HEK293 (cell line): ENCODE measurements around the gene SLC16A7.
A peak's percentile ranks its signal among the peaks of the same experiment; 100 is the strongest.

Experiments used
- CTCF ChIA-PET: fragments of 350-600 bp; formaldehyde crosslinking; extraction: SDS; loops from one replicate; lab custom pipeline; 2021; ENCODE audit warnings: antibody characterized with exemption; lab: Yijun Ruan, JAX
- POLR2A ChIA-PET: fragments of 300-600 bp; formaldehyde crosslinking; extraction: SDS; loops from one replicate; lab custom pipeline; 2020; ENCODE audit warnings: antibody characterized with exemption, inconsistent platforms; lab: Yijun Ruan, JAX
- H3K27ac ChIP-seq: fragments of 200-500 bp; sonication (Bioruptor generic); 2 replicates; pipeline ENCODE4 v1.5.1; 2014; ENCODE audit warnings: low read depth, low read length, control low read depth, inconsistent platforms; ENCODE audit errors: extremely low read depth
- H3K36me3 ChIP-seq, 2 experiments: fragments of 200-500 bp in 1 of 2; sonication (Bioruptor generic) in 1 of 2; 1 replicate in 1 of 2; 2 replicates in 1 of 2; pipeline ENCODE4 v1.5.1; 2014 to 2017; ENCODE audit warnings: inconsistent platforms in 2 of 2, low read length in 2 of 2; ENCODE audit not compliant: control insufficient read depth in 2 of 2, insufficient read depth in 1 of 2
- H3K4me1 ChIP-seq: fragments of 200-500 bp; sonication (Bioruptor generic); 2 replicates; pipeline ENCODE4 v1.5.1; 2014; ENCODE audit warnings: mild to moderate bottlenecking, low read length, inconsistent platforms; ENCODE audit not compliant: control insufficient read depth, insufficient read depth
- H3K4me3 ChIP-seq: 2 replicates; pipeline ENCODE4 v1.5.1; 2011; ENCODE audit warnings: low read depth, mild to moderate bottlenecking, control low read depth, low read length, moderate library complexity
- H3K9me3 ChIP-seq: fragments of 200-500 bp; sonication (Bioruptor generic); 2 replicates; pipeline ENCODE4 v1.5.1; 2014; ENCODE audit warnings: low read depth, low read length, inconsistent platforms; ENCODE audit not compliant: control insufficient read depth, insufficient read depth
- GFI1B ChIP-seq: fragments of 450-650 bp; formaldehyde crosslinking; IDR thresholded peaks from 2 replicates; pipeline ENCODE4 v1.5.1; 2016; ENCODE audit warnings: missing biosample characterization, missing genetic modification characterization
- GLI4 ChIP-seq: fragments of 450-650 bp; formaldehyde crosslinking; IDR thresholded peaks from 2 replicates; pipeline ENCODE4 v1.5.1; 2016; ENCODE audit warnings: missing biosample characterization, missing genetic modification characterization
- RBAK ChIP-seq: fragments of 450-650 bp; formaldehyde crosslinking; IDR thresholded peaks from 2 replicates; pipeline ENCODE4 v1.5.1; 2016; ENCODE audit warnings: missing biosample characterization, missing genetic modification characterization
- SALL2 ChIP-seq: fragments of 450-650 bp; formaldehyde crosslinking; IDR thresholded peaks from 2 replicates; pipeline ENCODE4 v1.5.0; 2017; ENCODE audit warnings: missing biosample characterization, mild to moderate bottlenecking, missing genetic modification characterization, borderline replicate concordance
- SCRT2 ChIP-seq: fragments of 450-650 bp; formaldehyde crosslinking; IDR thresholded peaks from 2 replicates; pipeline ENCODE4 v1.5.1; 2016; ENCODE audit warnings: missing biosample characterization, missing genetic modification characterization
- TRIM28 ChIP-seq: IDR thresholded peaks from 2 replicates; pipeline ENCODE4 v1.6.1; 2011; ENCODE audit warnings: low read length, control low read depth, borderline replicate concordance
- ZNF114 ChIP-seq: fragments of 450-650 bp; formaldehyde crosslinking; IDR thresholded peaks from 2 replicates; pipeline ENCODE4 v1.5.0; 2017; ENCODE audit warnings: missing biosample characterization, missing genetic modification characterization
- ZNF121 ChIP-seq: fragments of 450-650 bp; formaldehyde crosslinking; IDR thresholded peaks from 2 replicates; pipeline ENCODE4 v1.5.1; 2016; ENCODE audit warnings: missing biosample characterization, missing genetic modification characterization
- ZNF202 ChIP-seq: fragments of 450-650 bp; formaldehyde crosslinking; IDR thresholded peaks from 2 replicates; pipeline ENCODE4 v1.5.1; 2016; ENCODE audit warnings: missing biosample characterization, missing genetic modification characterization, borderline replicate concordance
- ZNF223 ChIP-seq: fragments of 450-650 bp; formaldehyde crosslinking; IDR thresholded peaks from 2 replicates; pipeline ENCODE4 v1.5.1; 2016; ENCODE audit warnings: missing biosample characterization, missing genetic modification characterization
- ZNF24 ChIP-seq: fragments of 450-650 bp; formaldehyde crosslinking; IDR thresholded peaks from 2 replicates; pipeline ENCODE4 v1.5.1; 2016; ENCODE audit warnings: missing biosample characterization, missing genetic modification characterization
- ZNF37A ChIP-seq: fragments of 450-650 bp; IDR thresholded peaks from 2 replicates; pipeline ENCODE4 v1.5.1; 2018; ENCODE audit warnings: missing biosample characterization, missing genetic modification characterization
- ZNF518A ChIP-seq: fragments of 450-650 bp; formaldehyde crosslinking; conservative IDR thresholded peaks from 2 replicates; pipeline ENCODE4 v1.5.1; 2016; ENCODE audit warnings: low read depth, missing biosample characterization, missing genetic modification characterization
- ZNF521 ChIP-seq: fragments of 450-650 bp; formaldehyde crosslinking; IDR thresholded peaks from 2 replicates; pipeline ENCODE4 v1.5.1; 2017; ENCODE audit warnings: missing biosample characterization, mild to moderate bottlenecking, missing genetic modification characterization
- ZNF571 ChIP-seq: fragments of 450-650 bp; formaldehyde crosslinking; IDR thresholded peaks from 2 replicates; pipeline ENCODE4 v1.5.0; 2017; ENCODE audit warnings: missing biosample characterization, missing genetic modification characterization
- ZNF600 ChIP-seq: fragments of 450-650 bp; formaldehyde crosslinking; IDR thresholded peaks from 2 replicates; pipeline ENCODE4 v1.5.1; 2016; ENCODE audit warnings: missing biosample characterization, missing genetic modification characterization
- ZNF654 ChIP-seq: fragments of 450-650 bp; formaldehyde crosslinking; IDR thresholded peaks from 2 replicates; pipeline ENCODE4 v1.5.1; 2016; ENCODE audit warnings: low read depth, missing biosample characterization, missing genetic modification characterization
- ZNF658 ChIP-seq: fragments of 450-650 bp; formaldehyde crosslinking; IDR thresholded peaks from 2 replicates; pipeline ENCODE4; 2016; ENCODE audit warnings: missing biosample characterization, missing genetic modification characterization
- ZNF843 ChIP-seq: fragments of 450-650 bp; formaldehyde crosslinking; IDR thresholded peaks from 2 replicates; pipeline ENCODE4 v1.5.1; 2016; ENCODE audit warnings: missing biosample characterization, missing genetic modification characterization
- ZSCAN4 ChIP-seq: fragments of 450-650 bp; formaldehyde crosslinking; IDR thresholded peaks from 2 replicates; pipeline ENCODE4 v1.5.1; 2017; ENCODE audit warnings: missing biosample characterization, missing genetic modification characterization
- TF ChIP-seq, protein P1 (sequence below): fragments of 450-650 bp; formaldehyde crosslinking; IDR thresholded peaks from 2 replicates; pipeline ENCODE4 v1.5.1; 2016; ENCODE audit warnings: missing biosample characterization, missing genetic modification characterization
- TF ChIP-seq, protein P2 (sequence below): fragments of 450-650 bp; formaldehyde crosslinking; IDR thresholded peaks from 2 replicates; pipeline ENCODE4; 2016; ENCODE audit warnings: missing biosample characterization, missing genetic modification characterization
- TF ChIP-seq, protein P3 (sequence below): fragments of 450-650 bp; formaldehyde crosslinking; IDR thresholded peaks from 2 replicates; pipeline ENCODE4 v1.5.1; 2016; ENCODE audit warnings: missing biosample characterization, missing genetic modification characterization

Gene SLC16A7

GRCh38 chr12:59570145-59570544, 25.7 kb upstream of the SLC16A7 start:
- POLR2A ChIA-PET, result no interaction called here
- CTCF ChIA-PET, result no interaction called here
- Histone ChIP-seq H3K9me3 (no peaks in the 10 kb centered on the region), H3K27ac (no peak overlapping the region), H3K4me1 (no peaks in the 10 kb centered on the region), H3K36me3 (no peaks in the 10 kb centered on the region), H3K4me3 (no peak overlapping the region)
- no peak for TF ChIP-seq ZNF37A
- TF ChIP-seq, protein P1, sequence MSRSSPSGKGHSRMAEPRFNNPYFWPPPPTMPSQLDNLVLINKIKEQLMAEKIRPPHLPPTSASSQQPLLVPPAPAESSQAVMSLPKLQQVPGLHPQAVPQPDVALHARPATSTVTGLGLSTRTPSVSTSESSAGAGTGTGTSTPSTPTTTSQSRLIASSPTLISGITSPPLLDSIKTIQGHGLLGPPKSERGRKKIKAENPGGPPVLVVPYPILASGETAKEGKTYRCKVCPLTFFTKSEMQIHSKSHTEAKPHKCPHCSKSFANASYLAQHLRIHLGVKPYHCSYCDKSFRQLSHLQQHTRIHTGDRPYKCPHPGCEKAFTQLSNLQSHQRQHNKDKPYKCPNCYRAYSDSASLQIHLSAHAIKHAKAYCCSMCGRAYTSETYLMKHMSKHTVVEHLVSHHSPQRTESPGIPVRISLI (tag by site-specific recombination), result peak; percentile 78; the same call in 1 of the 2 replicates

DNA sequence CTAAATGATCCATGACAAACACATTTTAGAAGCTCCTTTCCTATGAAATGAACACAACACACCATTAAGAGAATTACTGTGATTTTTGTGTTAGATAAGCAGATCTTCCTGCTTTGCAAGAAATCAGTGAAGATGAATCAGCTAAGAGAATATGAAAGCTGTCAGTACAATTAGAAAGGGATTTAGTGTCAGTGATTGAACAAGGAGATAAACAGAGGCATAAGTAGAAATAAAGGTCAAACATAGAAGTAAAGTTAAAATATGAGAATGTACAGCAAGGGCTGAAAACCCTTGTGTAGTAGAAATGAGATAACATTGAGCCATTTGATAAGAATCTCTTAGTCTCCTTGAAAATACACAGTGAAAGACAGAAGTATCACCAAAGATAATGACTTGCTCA, 21.4 kb upstream of the SLC16A7 start:
- Histone ChIP-seq H3K36me3 (no peaks in the 10 kb centered on the region), H3K27ac (no peak overlapping the region), H3K4me1 (no peaks in the 10 kb centered on the region), H3K4me3 (no peak overlapping the region), H3K9me3 (no peaks in the 10 kb centered on the region)
- TF ChIP-seq ZNF24 (tag by site-specific recombination) (no peak), SCRT2 (tag by site-specific recombination) (no peak), ZNF521 (tag by site-specific recombination) (no peak), ZNF571 (no peak), GLI4 (tag by site-specific recombination) (no peak), TRIM28 (no peak), GFI1B (no peak), ZNF223 (tag by site-specific recombination) (no peak), ZNF600 (no peak), ZNF658 (tag by site-specific recombination) (no peak), ZNF654 (tag by site-specific recombination) (no peak)
- TF ChIP-seq, protein P2, sequence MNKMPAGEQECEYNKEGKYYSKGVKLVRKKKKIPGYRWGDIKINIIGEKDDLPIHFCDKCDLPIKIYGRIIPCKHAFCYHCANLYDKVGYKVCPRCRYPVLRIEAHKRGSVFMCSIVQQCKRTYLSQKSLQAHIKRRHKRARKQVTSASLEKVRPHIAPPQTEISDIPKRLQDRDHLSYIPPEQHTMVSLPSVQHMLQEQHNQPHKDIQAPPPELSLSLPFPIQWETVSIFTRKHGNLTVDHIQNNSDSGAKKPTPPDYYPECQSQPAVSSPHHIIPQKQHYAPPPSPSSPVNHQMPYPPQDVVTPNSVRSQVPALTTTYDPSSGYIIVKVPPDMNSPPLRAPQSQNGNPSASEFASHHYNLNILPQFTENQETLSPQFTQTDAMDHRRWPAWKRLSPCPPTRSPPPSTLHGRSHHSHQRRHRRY (tag by site-specific recombination), result no peak
- TF ChIP-seq, protein P3, sequence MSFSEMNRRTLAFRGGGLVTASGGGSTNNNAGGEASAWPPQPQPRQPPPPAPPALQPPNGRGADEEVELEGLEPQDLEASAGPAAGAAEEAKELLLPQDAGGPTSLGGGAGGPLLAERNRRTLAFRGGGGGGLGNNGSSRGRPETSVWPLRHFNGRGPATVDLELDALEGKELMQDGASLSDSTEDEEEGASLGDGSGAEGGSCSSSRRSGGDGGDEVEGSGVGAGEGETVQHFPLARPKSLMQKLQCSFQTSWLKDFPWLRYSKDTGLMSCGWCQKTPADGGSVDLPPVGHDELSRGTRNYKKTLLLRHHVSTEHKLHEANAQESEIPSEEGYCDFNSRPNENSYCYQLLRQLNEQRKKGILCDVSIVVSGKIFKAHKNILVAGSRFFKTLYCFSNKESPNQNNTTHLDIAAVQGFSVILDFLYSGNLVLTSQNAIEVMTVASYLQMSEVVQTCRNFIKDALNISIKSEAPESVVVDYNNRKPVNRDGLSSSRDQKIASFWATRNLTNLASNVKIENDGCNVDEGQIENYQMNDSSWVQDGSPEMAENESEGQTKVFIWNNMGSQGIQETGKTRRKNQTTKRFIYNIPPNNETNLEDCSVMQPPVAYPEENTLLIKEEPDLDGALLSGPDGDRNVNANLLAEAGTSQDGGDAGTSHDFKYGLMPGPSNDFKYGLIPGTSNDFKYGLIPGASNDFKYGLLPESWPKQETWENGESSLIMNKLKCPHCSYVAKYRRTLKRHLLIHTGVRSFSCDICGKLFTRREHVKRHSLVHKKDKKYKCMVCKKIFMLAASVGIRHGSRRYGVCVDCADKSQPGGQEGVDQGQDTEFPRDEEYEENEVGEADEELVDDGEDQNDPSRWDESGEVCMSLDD (tag by site-specific recombination), result no peak
- ChIA-PET POLR2A (no interaction called here), CTCF (interaction anchor here (0.5 kb wide), 1 partner anchor 150 kb away, joined by 3 read pairs; no protein-coding TSS in a partner anchor)

DNA sequence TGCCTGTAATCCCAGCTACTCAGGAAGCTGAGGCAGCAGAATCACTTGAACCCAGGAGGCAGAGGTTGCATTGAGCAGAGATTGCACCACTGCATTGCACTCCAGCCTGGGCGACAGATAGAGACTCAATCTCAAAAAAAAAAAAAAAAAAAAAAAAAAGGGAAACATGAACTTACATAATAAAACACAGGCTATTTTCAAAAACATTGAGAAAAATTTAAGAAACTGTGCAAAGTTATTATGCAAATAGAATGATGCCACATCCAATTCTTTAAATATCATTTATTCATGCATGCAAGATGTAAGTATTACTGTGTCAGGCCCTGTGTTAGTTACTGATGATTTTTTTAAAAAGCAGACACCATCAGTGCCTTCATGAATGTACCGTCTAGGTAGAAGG, 20.0 kb upstream of the SLC16A7 start:
- CTCF ChIA-PET, result no interaction called here
- Histone ChIP-seq H3K27ac (no peak overlapping the region), H3K9me3 (no peaks in the 10 kb centered on the region), H3K4me3 (no peak overlapping the region), H3K4me1 (no peaks in the 10 kb centered on the region), H3K36me3 (no peaks in the 10 kb centered on the region)
- POLR2A ChIA-PET, result no interaction called here
- no peak for TF ChIP-seq ZNF114 (tag by site-specific recombination)
- TF ChIP-seq ZNF202 (tag by site-specific recombination), result no peak
- no peak for TF ChIP-seq ZNF518A (tag by site-specific recombination)
- no peak for TF ChIP-seq RBAK (tag by site-specific recombination)
- no peak for TF ChIP-seq ZNF843 (tag by site-specific recombination)
- no peak for TF ChIP-seq SALL2 (tag by site-specific recombination)
- no peak for TF ChIP-seq ZNF121 (tag by site-specific recombination)
- no peak for TF ChIP-seq ZSCAN4 (tag by site-specific recombination)
